Sigmoid colon (tissue), 7 donors: Measurements from ENCODE around the gene KIFC1. TPM values are rescaled to one million over a fixed set of nuclear protein-coding genes. Genes with fewer than 3 reads are reported as not detected.

ENCODE experiments used
- DNase-seq: peaks from one replicate; pipeline ENCODE4 v3.0.0-alpha.2; 2019
- H3K27ac ChIP-seq, 4 donors: fragments of 200-600 bp; sonication (generic); one replicate each; pipeline ENCODE4 v1.5.1; 2016 to 2019; ENCODE audit warnings: mild to moderate bottlenecking in 1 of 4
- H3K27me3 ChIP-seq, 3 donors: fragments of 200-600 bp; sonication (generic); one replicate each; pipeline ENCODE4 v1.5.1; 2019; ENCODE audit warnings: mild to moderate bottlenecking in 1 of 3
- H3K36me3 ChIP-seq, 4 donors: fragments of 200-600 bp; sonication (generic); one replicate each; pipeline ENCODE4 v1.5.1; 2016 to 2019
- H3K4me1 ChIP-seq, 4 donors: fragments of 200-600 bp; sonication (generic); one replicate each; pipeline ENCODE4 v1.5.1; 2017 to 2019
- H3K4me3 ChIP-seq, 4 donors: fragments of 200-600 bp; sonication (generic); one replicate each; pipeline ENCODE4 v1.5.1; 2017 to 2019; ENCODE audit warnings: mild to moderate bottlenecking in 2 of 4, moderate library complexity in 1 of 4
- H3K9me3 ChIP-seq, 4 donors: fragments of 200-600 bp in 3 of 4; sonication (generic) in 3 of 4; one replicate each; pipeline versions ENCODE4 v1.5.1 to v1.6.1; 2013 to 2019
- EP300 ChIP-seq, 4 donors: sonication (generic); formaldehyde crosslinking; IDR thresholded peaks; one replicate each; pipeline ENCODE4 v1.6.1; 2017; ENCODE audit warnings: antibody characterized with exemption in 4 of 4
- POLR2A ChIP-seq, 2 donors: fragments of 450-650 bp; IDR thresholded peaks; one replicate each; pipeline ENCODE4 v1.6.1; 2016; ENCODE audit warnings: antibody characterized with exemption in 2 of 2, mild to moderate bottlenecking in 2 of 2, moderate library complexity in 2 of 2
- POLR2AphosphoS5 ChIP-seq, 4 donors: sonication (generic); formaldehyde crosslinking; IDR thresholded peaks; one replicate each; pipeline ENCODE4 v1.6.1; 2017; ENCODE audit warnings: antibody characterized with exemption in 4 of 4
- WGBS, 2 donors: extraction: QIAGEN DNeasy Blood & Tissue Kit; methylation state at CpG; one replicate each; pipeline ENCODE4 v1.1.7; 2013; 5-methylcytosine and 5-hydroxymethylcytosine counted together
- intact Hi-C: fragments of 100-400 bp; cut with DNase I; formaldehyde crosslinking; loops from one replicate; pipeline ENCODE4 v1.15.1; 2023
- polyA plus RNA-seq, 3 donors: library from polyadenylated mRNA; stranded (reverse); fragments of 200-250 nt; gene quantifications; one replicate each; pipeline ENCODE4 v1.2.3, GENCODE V29; 2013
- total RNA-seq, 4 donors: library from RNA; depleted of rRNA; stranded (reverse); fragments of >200 nt; gene quantifications; one replicate each; pipeline ENCODE4 v1.1.0, GENCODE V29; 2016
- TF ChIP-seq, protein P1 (sequence below), 4 experiments: fragments of 450-650 bp in 3 of 4; fragments of 200-600 bp in 1 of 4; IDR thresholded peaks; one replicate each; pipeline ENCODE4 v1.5.1; 2016 to 2019; ENCODE audit warnings: antibody characterized with exemption in 4 of 4, mild to moderate bottlenecking in 3 of 4, moderate library complexity in 2 of 4
- donor health status: healthy with polysubstance abuse.
- donor health status: Bipolar disorder and iron deficiency.
- donor health status: healthy.

Gene KIFC1
- total and polyA plus RNA-seq, 7 donors, result 0.49 to 23.0 (median 1.8) TPM

DNA sequence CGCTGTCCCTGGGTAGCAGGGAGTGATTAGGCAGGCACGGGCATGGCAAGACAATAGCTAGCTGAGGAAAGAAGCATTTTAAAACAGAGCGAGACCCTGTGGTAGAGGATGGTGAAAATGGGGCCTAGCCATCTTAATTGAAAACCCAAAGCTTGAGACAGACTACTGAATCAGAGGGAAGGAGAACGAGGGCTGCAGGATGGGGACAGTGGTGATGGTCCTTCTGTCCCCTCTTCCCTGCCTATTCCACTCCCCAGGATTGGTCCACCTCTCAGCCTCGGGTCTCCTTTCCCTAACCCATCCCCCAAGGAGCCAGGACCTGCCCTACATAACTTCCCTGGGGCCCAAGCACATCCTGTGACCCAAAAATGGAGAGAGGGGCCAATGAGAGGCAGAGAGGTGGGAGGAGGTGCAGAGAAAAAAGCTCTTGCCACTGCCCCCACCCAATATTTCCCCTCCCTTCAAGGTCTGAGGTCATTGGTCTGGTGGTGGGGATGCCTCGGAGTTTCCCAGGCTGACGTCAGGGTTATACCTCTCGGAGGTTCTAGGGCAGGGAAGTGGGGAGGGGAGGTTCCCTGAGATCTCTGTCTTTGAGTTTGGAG lies 27.2 kb downstream of the KIFC1 start:
- Histone ChIP-seq H3K9me3 (no peaks in the 10 kb centered on the region), H3K27ac (peak overlapping the region; percentile 93 to 97 (median 96)), H3K36me3 (peaks cover 0 to 29% (median 12%) of the 10 kb centered on the region in 4 donors), H3K27me3 (no peaks in the 10 kb centered on the region), H3K4me3 (peak overlapping the region; percentile 15 to 76 (median 60)), H3K4me1 (peaks cover 0 to 47% (median 41%) of the 10 kb centered on the region in 4 donors)
- WGBS, 2 donors, result 47 to 54% methylated on average over 8 of the region's 8 CpGs
- TF ChIP-seq EP300 (IDR thresholded peaks at IDR 0.05) (no peak), POLR2AphosphoS5 (IDR thresholded peaks at IDR 0.05) (no peak), POLR2A (IDR thresholded peaks at IDR 0.05) (no peak)
- TF ChIP-seq, protein P1, sequence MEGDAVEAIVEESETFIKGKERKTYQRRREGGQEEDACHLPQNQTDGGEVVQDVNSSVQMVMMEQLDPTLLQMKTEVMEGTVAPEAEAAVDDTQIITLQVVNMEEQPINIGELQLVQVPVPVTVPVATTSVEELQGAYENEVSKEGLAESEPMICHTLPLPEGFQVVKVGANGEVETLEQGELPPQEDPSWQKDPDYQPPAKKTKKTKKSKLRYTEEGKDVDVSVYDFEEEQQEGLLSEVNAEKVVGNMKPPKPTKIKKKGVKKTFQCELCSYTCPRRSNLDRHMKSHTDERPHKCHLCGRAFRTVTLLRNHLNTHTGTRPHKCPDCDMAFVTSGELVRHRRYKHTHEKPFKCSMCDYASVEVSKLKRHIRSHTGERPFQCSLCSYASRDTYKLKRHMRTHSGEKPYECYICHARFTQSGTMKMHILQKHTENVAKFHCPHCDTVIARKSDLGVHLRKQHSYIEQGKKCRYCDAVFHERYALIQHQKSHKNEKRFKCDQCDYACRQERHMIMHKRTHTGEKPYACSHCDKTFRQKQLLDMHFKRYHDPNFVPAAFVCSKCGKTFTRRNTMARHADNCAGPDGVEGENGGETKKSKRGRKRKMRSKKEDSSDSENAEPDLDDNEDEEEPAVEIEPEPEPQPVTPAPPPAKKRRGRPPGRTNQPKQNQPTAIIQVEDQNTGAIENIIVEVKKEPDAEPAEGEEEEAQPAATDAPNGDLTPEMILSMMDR (IDR thresholded peaks at IDR 0.05), result no peak
- intact Hi-C loops, result loop anchor here (5.0 to 10.0 kb wide), 2 partner anchors 446 to 1224 kb away; partner anchors contain the start of genes GPSM3 and PBX2
- no peak for DNase-seq

DNA sequence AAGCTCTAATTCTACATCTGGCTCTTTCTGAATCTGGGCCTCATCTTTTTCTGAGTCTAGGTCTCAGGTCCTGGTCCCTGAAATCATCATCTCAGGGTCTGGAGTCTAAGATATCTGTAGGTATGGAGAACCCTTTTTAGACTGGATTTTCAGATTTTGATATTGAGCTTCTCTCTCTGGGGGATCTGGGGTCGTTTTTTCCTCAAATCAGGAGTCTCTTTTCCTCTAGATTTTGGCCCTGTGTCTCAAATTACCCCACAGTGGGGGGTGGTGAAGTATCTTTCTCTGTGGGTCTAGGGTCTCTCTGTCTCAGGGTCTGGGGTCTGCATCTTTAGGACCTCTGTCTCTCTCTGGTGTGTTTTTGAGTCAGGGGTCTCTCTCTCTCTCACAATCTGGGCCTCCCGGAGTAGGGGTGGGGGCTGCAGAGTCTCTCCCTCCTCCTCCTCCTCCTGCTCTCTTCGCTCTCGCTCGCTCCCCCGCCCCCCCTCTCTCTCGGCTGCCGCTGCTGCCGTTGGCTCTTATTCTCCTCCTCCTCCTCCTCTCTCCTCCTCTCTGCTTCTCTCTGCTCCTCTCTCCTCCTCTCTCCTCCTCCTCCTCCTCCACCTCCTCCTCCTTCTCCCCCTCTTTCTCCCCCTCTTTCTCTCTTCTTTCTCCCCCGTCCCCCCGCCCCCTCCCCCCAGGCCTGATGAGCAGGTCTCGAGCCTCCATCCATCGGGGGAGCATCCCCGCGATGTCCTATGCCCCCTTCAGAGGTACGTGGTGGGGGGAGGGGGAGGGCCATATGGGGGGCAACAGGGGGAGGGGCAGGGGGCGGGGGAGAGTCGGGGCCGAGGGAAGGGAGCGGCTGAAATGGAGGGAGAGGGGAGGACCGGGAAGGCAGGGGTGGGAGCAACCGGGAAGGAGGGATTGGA lies 28.2 kb downstream of the KIFC1 start, which contains the start of gene SYNGAP1:
TSS of gene SYNGAP1 (plus strand) at position 486 of the 911 bp plus-strand sequence. CDS start at position 686, 200 bp downstream.
- 5 to 22% methylated on average over 22 of the region's 22 CpGs for WGBS, 2 donors
- intact Hi-C loops, result loop anchor here (5.0 to 10.0 kb wide), 3 partner anchors 215 to 1225 kb away; partner anchors contain the start of genes GPSM3, HSD17B8, PBX2 and RING1
- H3K4me1 ChIP-seq, result peaks cover 0 to 56% (median 48%) of the 10 kb centered on the region in 4 donors

DNA sequence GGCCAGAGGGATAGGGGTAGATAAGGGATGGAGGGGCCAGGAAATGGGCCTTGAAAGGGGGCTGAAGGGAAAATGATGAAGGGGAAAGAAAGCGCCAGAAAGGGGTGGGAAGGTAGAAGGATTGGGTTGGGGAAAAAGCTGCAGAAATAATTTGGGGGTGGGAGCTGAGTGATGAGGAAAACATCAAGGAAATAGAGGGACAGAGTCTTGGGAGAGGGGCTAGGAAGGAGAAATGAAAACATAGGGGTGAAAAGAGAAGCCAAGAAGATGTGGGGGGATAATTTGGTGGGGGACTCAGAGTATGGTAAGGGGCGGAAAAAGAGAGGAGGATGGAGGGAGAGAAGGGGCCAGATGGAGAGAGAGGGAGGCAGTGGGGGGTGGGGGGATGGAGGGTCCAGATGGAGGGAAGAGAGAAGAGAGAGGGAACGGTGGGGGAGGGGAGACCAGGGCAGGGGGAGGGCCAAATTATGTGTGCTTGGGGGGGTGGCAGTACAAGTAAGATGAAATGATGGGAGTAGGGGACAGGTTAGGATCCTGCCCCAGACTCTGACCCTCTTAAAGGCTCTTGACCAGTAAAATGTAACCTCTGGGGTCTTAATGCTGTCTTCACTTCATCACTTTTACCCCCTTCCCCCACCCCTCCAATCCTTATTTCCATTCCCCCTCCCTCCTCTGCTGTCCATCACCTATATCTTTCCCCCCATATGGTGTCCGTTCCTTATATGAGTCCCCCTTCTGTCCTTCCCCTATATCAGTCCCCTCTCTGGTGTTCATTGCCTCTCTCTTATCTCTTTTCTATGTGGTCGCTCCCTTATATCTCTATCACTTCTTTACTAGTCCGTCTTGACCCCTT lies 29.1 kb downstream of the KIFC1 start:
- Histone ChIP-seq H3K4me1 (peaks cover 0 to 58% (median 51%) of the 10 kb centered on the region in 4 donors), H3K9me3 (no peaks in the 10 kb centered on the region), H3K4me3 (peak overlapping the region; percentile 37 to 50 (median 46)), H3K27me3 (no peaks in the 10 kb centered on the region), H3K36me3 (peaks cover 0 to 10% (median 0%) of the 10 kb centered on the region in 4 donors), H3K27ac (peak overlapping the region; percentile 93 to 97 (median 96))
- no peak for DNase-seq
- intact Hi-C loops, result loop anchor here (10.0 kb wide), 1 partner anchor 216 kb away; the partner anchor contains the start of genes HSD17B8, RING1, RXRB and SLC39A7
- TF ChIP-seq POLR2A (IDR thresholded peaks at IDR 0.05) (no peak), EP300 (IDR thresholded peaks at IDR 0.05) (no peak), POLR2AphosphoS5 (IDR thresholded peaks at IDR 0.05) (no peak)
- TF ChIP-seq, protein P1 (IDR thresholded peaks at IDR 0.05), result no peak
- 74% methylated on average over 6 of the region's 6 CpGs for WGBS, 2 donors

More for the DNA sequence above, 28.2 kb downstream of the KIFC1 start, which contains the start of gene SYNGAP1:
- H3K36me3 ChIP-seq, result peaks cover 0 to 19% (median 4%) of the 10 kb centered on the region in 4 donors
- no peaks in the 10 kb centered on the region for H3K9me3 ChIP-seq
- no peaks in the 10 kb centered on the region for H3K27me3 ChIP-seq
- H3K27ac ChIP-seq, result peak within 1 kb of the TSS; percentile 93 to 97 (median 96)
- peak; percentile 93 for DNase-seq
- peak within 1 kb of the TSS; percentile 37 to 50 (median 46) for H3K4me3 ChIP-seq
- TF ChIP-seq, protein P1 (IDR thresholded peaks at IDR 0.05), result no peak
- no peak for TF ChIP-seq EP300 (IDR thresholded peaks at IDR 0.05)
- peak in 1 of 4 donors; percentile 41 for TF ChIP-seq POLR2AphosphoS5 (IDR thresholded peaks at IDR 0.05)
- TF ChIP-seq POLR2A (IDR thresholded peaks at IDR 0.05), result peak in 1 of 2 donors; percentile 24

DNA sequence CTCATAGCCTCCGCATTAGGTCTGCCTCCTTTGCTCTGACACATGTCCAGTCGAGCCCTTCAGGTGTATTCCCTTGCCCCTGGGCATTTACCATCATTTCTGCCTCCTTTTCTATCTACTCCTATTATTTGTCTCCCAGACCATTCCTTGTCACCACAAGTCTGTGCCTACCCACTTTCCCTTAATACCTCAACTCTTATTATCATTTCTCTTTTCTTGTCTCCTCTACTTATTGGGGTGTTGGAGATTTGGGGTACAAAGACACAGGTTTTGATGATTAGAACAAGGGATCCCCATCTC lies 29.7 kb downstream of the KIFC1 start:
- intact Hi-C loops, result loop anchor here (10.0 kb wide), 1 partner anchor 216 kb away; the partner anchor contains the start of genes HSD17B8, RING1, RXRB and SLC39A7

More for the DNA sequence above, 29.7 kb downstream of the KIFC1 start:
- H3K36me3 ChIP-seq, result peaks cover 0 to 4% (median 0%) of the 10 kb centered on the region in 4 donors
- H3K27ac ChIP-seq, result peak overlapping the region; percentile 93 to 97 (median 96)
- H3K27me3 ChIP-seq, result no peaks in the 10 kb centered on the region
- no peak overlapping the region for H3K4me3 ChIP-seq
- no peak for DNase-seq
- no peaks in the 10 kb centered on the region for H3K9me3 ChIP-seq
- peaks cover 0 to 56% (median 49%) of the 10 kb centered on the region in 4 donors for H3K4me1 ChIP-seq
- 83 to 88% methylated on average over 2 of the region's 2 CpGs for WGBS, 2 donors
- TF ChIP-seq POLR2AphosphoS5 (IDR thresholded peaks at IDR 0.05), result no peak
- no peak for TF ChIP-seq POLR2A (IDR thresholded peaks at IDR 0.05)
- TF ChIP-seq, protein P1 (IDR thresholded peaks at IDR 0.05), result no peak
- no peak for TF ChIP-seq EP300 (IDR thresholded peaks at IDR 0.05)
